Upper lobe of right lung (tissue), 1 donor: Measurements from ENCODE around the gene SIRPG. TPM values are rescaled to one million over a fixed set of nuclear protein-coding genes. Genes with fewer than 3 reads are reported as not detected.

Experiments used
- ATAC-seq: fragments of 200-7000 bp; cut with Tn5 transposase; one replicate; pipeline ENCODE4 v1.9.1; 2020; ENCODE audit warnings: mild to moderate bottlenecking, moderate library complexity
- DNase-seq: peaks from one replicate; pipeline ENCODE4 v3.0.0-alpha.2; 2020
- H3K27ac ChIP-seq: fragments of 200-600 bp; one replicate; pipeline ENCODE4 v1.8.0; 2022
- H3K27me3 ChIP-seq: fragments of 200-600 bp; one replicate; pipeline ENCODE4 v1.8.0; 2022; ENCODE audit warnings: mild to moderate bottlenecking
- H3K36me3 ChIP-seq: fragments of 200-600 bp; one replicate; pipeline ENCODE4 v1.8.0; 2022
- H3K4me1 ChIP-seq: fragments of 200-600 bp; one replicate; pipeline ENCODE4 v1.8.0; 2022
- H3K4me3 ChIP-seq: fragments of 200-600 bp; one replicate; pipeline ENCODE4 v1.8.0; 2022; ENCODE audit warnings: mild to moderate bottlenecking
- H3K9me3 ChIP-seq: fragments of 200-600 bp; one replicate; pipeline ENCODE4 v1.8.0; 2022
- CTCF ChIP-seq: fragments of 200-600 bp; IDR thresholded peaks from one replicate; pipeline ENCODE4 v1.8.0; 2022; ENCODE audit warnings: antibody characterized with exemption
- intact Hi-C: fragments of 100-400 bp; cut with DNase I; formaldehyde crosslinking; loops from one replicate; pipeline ENCODE4 v1.11.0; 2022
- total RNA-seq: library from RNA; stranded (reverse); fragmentation: NEBNext Ultra II Directional; extraction: Animal tissue kit (Norgen Biotek cat#: 25700); gene quantifications from one replicate; pipeline ENCODE4 v1.2.1, GENCODE V29; 2021
- donor health status: DM: no; HTN: yes; CAD: no; lungs with severe emphysema.

Gene SIRPG
- total RNA-seq, 1 donor from 2014 or later = 0.81 TPM

- Histone ChIP-seq H3K4me1 (no peaks in the 10 kb centered on the region), H3K9me3 (no peaks in the 10 kb centered on the region), H3K27ac (no peak overlapping the region), H3K27me3 (peaks cover 5% of the 10 kb centered on the region), H3K36me3 (no peaks in the 10 kb centered on the region), H3K4me3 (no peak overlapping the region)
- ATAC-seq (no peak), DNase-seq (no peak)
- TF ChIP-seq CTCF = no peak
- intact Hi-C loops = no loop called here
Measured at GRCh38 chr20:1676650-1677049, 19.1 kb upstream of the SIRPG start.

GRCh38 chr20:1674990-1675780, 17.6 kb upstream of the SIRPG start:
- intact Hi-C loops = no loop called here
- H3K27ac ChIP-seq = no peak overlapping the region
- TF ChIP-seq CTCF = no peak
- DNase-seq = no peak
- H3K4me3 ChIP-seq = no peak overlapping the region
- H3K4me1 ChIP-seq = no peaks in the 10 kb centered on the region
- H3K36me3 ChIP-seq = no peaks in the 10 kb centered on the region
- H3K9me3 ChIP-seq = no peaks in the 10 kb centered on the region
- no peak for ATAC-seq
- H3K27me3 ChIP-seq = peaks cover 5% of the 10 kb centered on the region

GRCh38 chr20:1674361-1674760, 16.8 kb upstream of the SIRPG start:
- Histone ChIP-seq H3K4me1 (no peaks in the 10 kb centered on the region), H3K36me3 (no peaks in the 10 kb centered on the region), H3K27me3 (peaks cover 5% of the 10 kb centered on the region), H3K4me3 (no peak overlapping the region), H3K9me3 (no peaks in the 10 kb centered on the region), H3K27ac (no peak overlapping the region)
- DNase-seq = no peak
- ATAC-seq = peak; percentile 35
- intact Hi-C loops = no loop called here
- no peak for TF ChIP-seq CTCF

- intact Hi-C loops = no loop called here
- peaks cover 5% of the 10 kb centered on the region for H3K27me3 ChIP-seq
- no peaks in the 10 kb centered on the region for H3K4me1 ChIP-seq
- no peaks in the 10 kb centered on the region for H3K36me3 ChIP-seq
- no peaks in the 10 kb centered on the region for H3K9me3 ChIP-seq
- peak overlapping the region; percentile 0 for H3K27ac ChIP-seq
- TF ChIP-seq CTCF = no peak
- no peak for ATAC-seq
- DNase-seq = no peak
- no peak overlapping the region for H3K4me3 ChIP-seq
Measured at GRCh38 chr20:1673424-1673823, 15.8 kb upstream of the SIRPG start.

- Histone ChIP-seq H3K27ac (no peak overlapping the region), H3K36me3 (no peaks in the 10 kb centered on the region), H3K4me3 (no peak overlapping the region), H3K4me1 (no peaks in the 10 kb centered on the region), H3K27me3 (peaks cover 5% of the 10 kb centered on the region), H3K9me3 (no peaks in the 10 kb centered on the region)
- no peak for TF ChIP-seq CTCF
- intact Hi-C loops = no loop called here
- ATAC-seq (no peak), DNase-seq (no peak)
Measured at GRCh38 chr20:1672728-1673127, 15.1 kb upstream of the SIRPG start.
